ENCODE data around the gene SERPINI1. TPM values are rescaled to one million over a fixed set of nuclear protein-coding genes. Genes with fewer than 3 reads are reported as not detected.

SERPINI1 gene
- total RNA-seq, 4 donors from 2014 or later, result 0.70 to 2.7 (median 2.2) TPM

- in situ Hi-C loops (cut with MboI; ENCODE audit: low sequenced_read_pairs in 4 of 4) (no loop called here), intact Hi-C loops (cut with DNase I; ENCODE audit: low total_unique reads) (no loop called here)
- H3K36me3 ChIP-seq, result no peaks in the 10 kb centered on the region
- TF ChIP-seq CTCF (IDR thresholded peaks at IDR 0.05 in 4 of 5, conservative IDR thresholded peaks at IDR 0.05 in 1 of 5) (no peak), POLR2A (IDR thresholded peaks at IDR 0.05) (no peak)
- H3K4me3 ChIP-seq, result no peak overlapping the region
- DNase-seq, result no peak
- no peaks in the 10 kb centered on the region for H3K4me1 ChIP-seq
- no peak overlapping the region for H3K27ac ChIP-seq
- ATAC-seq, result no peak
- H3K27me3 ChIP-seq, result no peaks in the 10 kb centered on the region
- H3K9me3 ChIP-seq, result no peaks in the 10 kb centered on the region
Observed at GRCh38 chr3:167851749-167852148, 116.2 kb downstream of the SERPINI1 start.

GRCh38 chr3:167852216-167852615, 116.7 kb downstream of the SERPINI1 start:
- ATAC-seq (no peak), DNase-seq (no peak)
- TF ChIP-seq POLR2A (IDR thresholded peaks at IDR 0.05) (no peak), CTCF (IDR thresholded peaks at IDR 0.05 in 4 of 5, conservative IDR thresholded peaks at IDR 0.05 in 1 of 5) (no peak)
- H3K27me3 ChIP-seq, result no peaks in the 10 kb centered on the region
- H3K9me3 ChIP-seq, result no peaks in the 10 kb centered on the region
- H3K4me3 ChIP-seq, result no peak overlapping the region
- intact Hi-C loops (cut with DNase I; ENCODE audit: low total_unique reads) (no loop called here), in situ Hi-C loops (cut with MboI; ENCODE audit: low sequenced_read_pairs in 4 of 4) (no loop called here)
- H3K4me1 ChIP-seq, result no peaks in the 10 kb centered on the region
- H3K36me3 ChIP-seq, result no peaks in the 10 kb centered on the region
- H3K27ac ChIP-seq, result no peak overlapping the region

- in situ Hi-C loops (cut with MboI; ENCODE audit: low sequenced_read_pairs in 4 of 4), result no loop called here
- intact Hi-C loops (cut with DNase I; ENCODE audit: low total_unique reads), result no loop called here
- ATAC-seq (no peak), DNase-seq (no peak)
- Histone ChIP-seq H3K27me3 (no peaks in the 10 kb centered on the region), H3K9me3 (no peaks in the 10 kb centered on the region), H3K36me3 (no peaks in the 10 kb centered on the region), H3K4me1 (no peaks in the 10 kb centered on the region), H3K27ac (no peak overlapping the region), H3K4me3 (no peak overlapping the region)
- TF ChIP-seq CTCF (IDR thresholded peaks at IDR 0.05 in 4 of 5, conservative IDR thresholded peaks at IDR 0.05 in 1 of 5) (no peak), POLR2A (IDR thresholded peaks at IDR 0.05) (no peak)
Observed at GRCh38 chr3:167854063-167854462, 118.5 kb downstream of the SERPINI1 start.

GRCh38 chr3:167854846-167855245, 119.3 kb downstream of the SERPINI1 start:
- TF ChIP-seq CTCF (IDR thresholded peaks at IDR 0.05 in 4 of 5, conservative IDR thresholded peaks at IDR 0.05 in 1 of 5) (no peak), POLR2A (IDR thresholded peaks at IDR 0.05) (no peak)
- DNase-seq, result no peak
- in situ Hi-C loops (cut with MboI; ENCODE audit: low sequenced_read_pairs in 4 of 4), result no loop called here
- intact Hi-C loops (cut with DNase I; ENCODE audit: low total_unique reads), result no loop called here
- H3K27me3 ChIP-seq, result no peaks in the 10 kb centered on the region
- H3K4me3 ChIP-seq, result no peak overlapping the region
- no peaks in the 10 kb centered on the region for H3K9me3 ChIP-seq
- no peaks in the 10 kb centered on the region for H3K4me1 ChIP-seq
- no peak for ATAC-seq
- H3K27ac ChIP-seq, result no peak overlapping the region
- no peaks in the 10 kb centered on the region for H3K36me3 ChIP-seq

GRCh38 chr3:167855306-167855705, 119.8 kb downstream of the SERPINI1 start:
- Histone ChIP-seq H3K36me3 (no peaks in the 10 kb centered on the region), H3K27ac (no peak overlapping the region), H3K4me3 (no peak overlapping the region), H3K4me1 (no peaks in the 10 kb centered on the region), H3K9me3 (no peaks in the 10 kb centered on the region), H3K27me3 (no peaks in the 10 kb centered on the region)
- DNase-seq, result no peak
- TF ChIP-seq CTCF (IDR thresholded peaks at IDR 0.05 in 4 of 5, conservative IDR thresholded peaks at IDR 0.05 in 1 of 5) (no peak), POLR2A (IDR thresholded peaks at IDR 0.05) (no peak)
- intact Hi-C loops (cut with DNase I; ENCODE audit: low total_unique reads) (no loop called here), in situ Hi-C loops (cut with MboI; ENCODE audit: low sequenced_read_pairs in 4 of 4) (no loop called here)
- ATAC-seq, result no peak

Data from gastrocnemius medialis (tissue), 4 donors.